GM23338 (cell line): ENCODE data around the gene PROC. TPM values are rescaled to one million over a fixed set of nuclear protein-coding genes. Genes with fewer than 3 reads are reported as not detected.

Source experiments
- ATAC-seq: fragments of 200-7000 bp; cut with Tn5 transposase; 3 replicates; pipeline ENCODE4 v1.9.1; 2020
- DNase-seq: peaks from one replicate; pipeline ENCODE4 v3.0.0-alpha.2; 2015; ENCODE audit warnings: low spot score
- H2AFZ ChIP-seq: fragments of 200-600 bp; sonication (generic); 2 replicates; pipeline ENCODE4 v1.8.0; 2016; ENCODE audit warnings: antibody characterized with exemption, mild to moderate bottlenecking, moderate library complexity
- H3F3A ChIP-seq: fragments of 200-600 bp; sonication (generic); replicated peaks from 2 replicates; pipeline ENCODE4 v1.8.0; 2017; ENCODE audit warnings: antibody characterized with exemption, mixed run types, low read depth
- H3K27ac ChIP-seq: fragments of 200-600 bp; sonication (generic); 2 replicates; pipeline ENCODE4 v1.6.1; 2016; ENCODE audit warnings: low read depth
- H3K27me3 ChIP-seq: fragments of 200-600 bp; sonication (generic); 2 replicates; pipeline ENCODE4 v1.8.0; 2016; ENCODE audit warnings: mild to moderate bottlenecking, mixed run types, moderate library complexity; ENCODE audit not compliant: insufficient read depth
- H3K36me3 ChIP-seq: fragments of 200-600 bp; sonication (generic); 2 replicates; pipeline ENCODE4 v1.8.0; 2016; ENCODE audit warnings: mild to moderate bottlenecking; ENCODE audit not compliant: insufficient read depth
- H3K4me1 ChIP-seq: fragments of 200-600 bp; sonication (generic); 2 replicates; pipeline ENCODE4 v1.8.0; 2016; ENCODE audit warnings: mild to moderate bottlenecking, moderate library complexity; ENCODE audit not compliant: insufficient read depth
- H3K4me2 ChIP-seq: fragments of 200-600 bp; sonication (generic); 2 replicates; pipeline ENCODE4 v1.7.1; 2017; ENCODE audit warnings: mixed run types
- H3K4me3 ChIP-seq: fragments of 200-600 bp; sonication (generic); 2 replicates; pipeline ENCODE4 v1.6.1; 2016; ENCODE audit warnings: mixed run types
- H3K79me2 ChIP-seq: fragments of 200-600 bp; sonication (generic); replicated peaks from 2 replicates; pipeline ENCODE4 v1.8.0; 2017; ENCODE audit warnings: mild to moderate bottlenecking; ENCODE audit not compliant: insufficient read depth
- H3K9me2 ChIP-seq: fragments of 200-600 bp; sonication (generic); 2 replicates; pipeline ENCODE4 v1.8.0; 2017; ENCODE audit not compliant: insufficient read depth
- H4K20me1 ChIP-seq: fragments of 200-600 bp; sonication (generic); replicated peaks from 2 replicates; pipeline ENCODE4 v1.8.0; 2017; ENCODE audit warnings: mild to moderate bottlenecking; ENCODE audit not compliant: insufficient read depth
- H3K27ac Mint-ChIP-seq: 2 replicates; pipeline ENCODE4 v1.8.0; 2020; ENCODE audit warnings: inconsistent platforms, mild to moderate bottlenecking, moderate library complexity, mixed read lengths
- H3K27me3 Mint-ChIP-seq: 3 replicates; pipeline ENCODE4 v1.8.0; 2022; ENCODE audit warnings: low read depth, mild to moderate bottlenecking, moderate library complexity, mixed read lengths, inconsistent platforms; ENCODE audit not compliant: insufficient read depth, poor library complexity
- H3K36me3 Mint-ChIP-seq: 3 replicates; pipeline ENCODE4 v1.8.0; 2021; ENCODE audit warnings: low read depth, mild to moderate bottlenecking, inconsistent platforms, moderate library complexity, mixed read lengths
- H3K4me1 Mint-ChIP-seq: 3 replicates; pipeline ENCODE4 v1.8.0; 2020; ENCODE audit warnings: mild to moderate bottlenecking, inconsistent platforms, mixed read lengths
- H3K4me3 Mint-ChIP-seq: 3 replicates; pipeline ENCODE4 v1.8.0; 2021; ENCODE audit warnings: moderate library complexity, mild to moderate bottlenecking, inconsistent platforms, mixed read lengths
- H3K9me3 Mint-ChIP-seq: 3 replicates; pipeline ENCODE4 v1.8.0; 2020; ENCODE audit warnings: moderate library complexity, mild to moderate bottlenecking, inconsistent platforms, mixed read lengths
- CREB1 ChIP-seq: fragments of 250-450 bp; sonication (Bioruptor Pico); IDR thresholded peaks from 2 replicates; pipeline ENCODE4 v1.5.0; 2020; ENCODE audit warnings: low read depth, mild to moderate bottlenecking, moderate library complexity
- CTCF ChIP-seq, 2 experiments: fragments of 200-600 bp in 1 of 2; sonication (generic) in 1 of 2; conservative IDR thresholded peaks; 2 replicates each; pipeline versions ENCODE4 v1.5.1 to v1.6.1; 2016 to 2017; ENCODE audit warnings: antibody characterized with exemption in 2 of 2, low read depth in 2 of 2, mild to moderate bottlenecking in 2 of 2, moderate library complexity in 1 of 2
- ETS1 ChIP-seq: IDR thresholded peaks from 2 replicates; pipeline ENCODE4 v1.6.1; 2016; ENCODE audit warnings: antibody characterized with exemption
- EZH2 ChIP-seq: fragments of 200-600 bp; sonication (generic); IDR thresholded peaks from one replicate; pipeline ENCODE4 v1.8.0; 2017; ENCODE audit warnings: antibody characterized with exemption, mild to moderate bottlenecking, low read depth; ENCODE audit not compliant: unreplicated experiment
- EZH2phosphoT487 ChIP-seq: fragments of 200-600 bp; sonication (generic); IDR thresholded peaks from one replicate; pipeline ENCODE4 v1.8.1; 2018; ENCODE audit warnings: antibody characterized with exemption; ENCODE audit not compliant: unreplicated experiment
- JUNB ChIP-seq: IDR thresholded peaks from one replicate; pipeline ENCODE4 v1.6.1; 2016; ENCODE audit warnings: antibody characterized with exemption; ENCODE audit not compliant: unreplicated experiment
- NANOG ChIP-seq: IDR thresholded peaks from 2 replicates; pipeline ENCODE4 v1.6.1; 2016; ENCODE audit warnings: antibody characterized with exemption, borderline replicate concordance
- POLR2AphosphoS5 ChIP-seq: IDR thresholded peaks from 2 replicates; pipeline ENCODE4 v1.6.1; 2016; ENCODE audit warnings: antibody characterized with exemption, low read depth
- REST ChIP-seq: IDR thresholded peaks from one replicate; pipeline ENCODE4 v1.6.1; 2018; ENCODE audit warnings: antibody characterized with exemption; ENCODE audit not compliant: unreplicated experiment
- STAT1 ChIP-seq: IDR thresholded peaks from one replicate; pipeline ENCODE4 v1.6.1; 2016; ENCODE audit warnings: antibody characterized with exemption; ENCODE audit not compliant: unreplicated experiment
- ZNF114 ChIP-seq: fragments of 250-450 bp; sonication (Bioruptor Pico); IDR thresholded peaks from 2 replicates; pipeline ENCODE4 v1.5.0; 2020; ENCODE audit warnings: mild to moderate bottlenecking, moderate library complexity
- ZNF331 ChIP-seq: fragments of 250-450 bp; sonication (Bioruptor Pico); IDR thresholded peaks from 2 replicates; pipeline ENCODE4 v1.5.0; 2020; ENCODE audit warnings: low read depth, mild to moderate bottlenecking, moderate library complexity
- ZNF462 ChIP-seq: fragments of 250-450 bp; sonication (Bioruptor Pico); IDR thresholded peaks from 2 replicates; pipeline ENCODE4 v1.5.0; 2020; ENCODE audit warnings: mild to moderate bottlenecking, moderate library complexity
- polyA plus RNA-seq: library from polyadenylated mRNA; unstranded; fragments of >200 nt; fragmentation: Nextera tagmentation; extraction: Ambion mirVana; gene quantifications from 2 replicates; pipeline ENCODE4 v1.2.1, GENCODE V29; 2016
- total RNA-seq: library from RNA; depleted of rRNA; stranded (reverse); fragments of >200 nt; shearing (Covaris generic); gene quantifications from 2 replicates; pipeline ENCODE4 v1.2.3, GENCODE V29; 2014

PROC gene
- total and polyA plus RNA-seq, 2 experiments from 2014 or later, result 1.7 to 2.4 TPM

GRCh38 chr2:127405255-127405610 is 13.0 kb upstream of the PROC start:
- no peak overlapping the region for H3K27ac ChIP-seq
- no peaks in the 10 kb centered on the region for H3K9me2 ChIP-seq
- no peak overlapping the region for H3K4me3 Mint-ChIP-seq
- H4K20me1 ChIP-seq, result no peaks in the 10 kb centered on the region
- no peaks in the 10 kb centered on the region for H3K79me2 ChIP-seq
- peaks cover 23% of the 10 kb centered on the region for H3K4me1 Mint-ChIP-seq
- no peak overlapping the region; the same call in 1 of the 2 replicates for H3K27ac Mint-ChIP-seq
- no peak overlapping the region for H2AFZ ChIP-seq
- peaks cover 4% of the 10 kb centered on the region; the same call in 1 of the 2 replicates for H3F3A ChIP-seq
- TF ChIP-seq ZNF114 (CRISPR knock-in tag), result no peak
- no peak for TF ChIP-seq JUNB
- no peak for TF ChIP-seq EZH2
- no peak for TF ChIP-seq REST
- TF ChIP-seq NANOG, result no peak
- no peak for TF ChIP-seq CREB1 (CRISPR knock-in tag)
- no peak for TF ChIP-seq ZNF331
- no peak for TF ChIP-seq CTCF (conservative IDR thresholded peaks at IDR 0.05; ENCODE audit: low read depth in 2 of 2)
- TF ChIP-seq STAT1, result no peak
- TF ChIP-seq ETS1, result no peak
- TF ChIP-seq EZH2phosphoT487, result no peak
- TF ChIP-seq POLR2AphosphoS5, result no peak
- no peak for TF ChIP-seq ZNF462 (CRISPR knock-in tag)
- H3K9me3 Mint-ChIP-seq, result no peaks in the 10 kb centered on the region
- 0 out of 2 replicates have a peak, but pooled peaks cover 3% of the 10 kb centered on the region for H3K27me3 ChIP-seq
- H3K36me3 Mint-ChIP-seq, result no peaks in the 10 kb centered on the region
- no peak for DNase-seq
- H3K4me1 ChIP-seq, result peaks cover 14% of the 10 kb centered on the region
- peaks cover 6% of the 10 kb centered on the region for H3K27me3 Mint-ChIP-seq
- H3K4me2 ChIP-seq, result no peak overlapping the region
- no peak for ATAC-seq
- no peaks in the 10 kb centered on the region for H3K36me3 ChIP-seq
- H3K4me3 ChIP-seq, result no peak overlapping the region
